ENCODE measurements around the gene SNX4. TPM values are rescaled to one million over a fixed set of nuclear protein-coding genes. Genes with fewer than 3 reads are reported as not detected.

SNX4 gene
- polyA plus RNA-seq, 1 donor from 2014 or later = 180 TPM

GRCh38 chr3:125437631-125438435 is 82.2 kb downstream of the SNX4 start:
- no peak overlapping the region for H3K27ac ChIP-seq (ENCODE audit: low read length)
- H3K79me2 ChIP-seq (replicated peaks; ENCODE audit: insufficient read depth, low read length) = no peaks in the 10 kb centered on the region
- H3K9me2 ChIP-seq (ENCODE audit: insufficient read depth, low read length) = no peaks in the 10 kb centered on the region
- TF ChIP-seq EP300 (conservative IDR thresholded peaks at IDR 0.05; ENCODE audit: poor library complexity, severe bottlenecking) = no peak
- no peak for TF ChIP-seq MXI1 (conservative IDR thresholded peaks at IDR 0.05; ENCODE audit: poor library complexity, severe bottlenecking)
- TF ChIP-seq, protein P1, sequence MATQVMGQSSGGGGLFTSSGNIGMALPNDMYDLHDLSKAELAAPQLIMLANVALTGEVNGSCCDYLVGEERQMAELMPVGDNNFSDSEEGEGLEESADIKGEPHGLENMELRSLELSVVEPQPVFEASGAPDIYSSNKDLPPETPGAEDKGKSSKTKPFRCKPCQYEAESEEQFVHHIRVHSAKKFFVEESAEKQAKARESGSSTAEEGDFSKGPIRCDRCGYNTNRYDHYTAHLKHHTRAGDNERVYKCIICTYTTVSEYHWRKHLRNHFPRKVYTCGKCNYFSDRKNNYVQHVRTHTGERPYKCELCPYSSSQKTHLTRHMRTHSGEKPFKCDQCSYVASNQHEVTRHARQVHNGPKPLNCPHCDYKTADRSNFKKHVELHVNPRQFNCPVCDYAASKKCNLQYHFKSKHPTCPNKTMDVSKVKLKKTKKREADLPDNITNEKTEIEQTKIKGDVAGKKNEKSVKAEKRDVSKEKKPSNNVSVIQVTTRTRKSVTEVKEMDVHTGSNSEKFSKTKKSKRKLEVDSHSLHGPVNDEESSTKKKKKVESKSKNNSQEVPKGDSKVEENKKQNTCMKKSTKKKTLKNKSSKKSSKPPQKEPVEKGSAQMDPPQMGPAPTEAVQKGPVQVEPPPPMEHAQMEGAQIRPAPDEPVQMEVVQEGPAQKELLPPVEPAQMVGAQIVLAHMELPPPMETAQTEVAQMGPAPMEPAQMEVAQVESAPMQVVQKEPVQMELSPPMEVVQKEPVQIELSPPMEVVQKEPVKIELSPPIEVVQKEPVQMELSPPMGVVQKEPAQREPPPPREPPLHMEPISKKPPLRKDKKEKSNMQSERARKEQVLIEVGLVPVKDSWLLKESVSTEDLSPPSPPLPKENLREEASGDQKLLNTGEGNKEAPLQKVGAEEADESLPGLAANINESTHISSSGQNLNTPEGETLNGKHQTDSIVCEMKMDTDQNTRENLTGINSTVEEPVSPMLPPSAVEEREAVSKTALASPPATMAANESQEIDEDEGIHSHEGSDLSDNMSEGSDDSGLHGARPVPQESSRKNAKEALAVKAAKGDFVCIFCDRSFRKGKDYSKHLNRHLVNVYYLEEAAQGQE (IDR thresholded peaks at IDR 0.05; ENCODE audit: borderline replicate concordance) = no peak
- no peak for TF ChIP-seq EZH2 (IDR thresholded peaks at IDR 0.05; ENCODE audit: borderline replicate concordance, insufficient read depth, low read length, poor library complexity, severe bottlenecking)
- TF ChIP-seq, protein P2, sequence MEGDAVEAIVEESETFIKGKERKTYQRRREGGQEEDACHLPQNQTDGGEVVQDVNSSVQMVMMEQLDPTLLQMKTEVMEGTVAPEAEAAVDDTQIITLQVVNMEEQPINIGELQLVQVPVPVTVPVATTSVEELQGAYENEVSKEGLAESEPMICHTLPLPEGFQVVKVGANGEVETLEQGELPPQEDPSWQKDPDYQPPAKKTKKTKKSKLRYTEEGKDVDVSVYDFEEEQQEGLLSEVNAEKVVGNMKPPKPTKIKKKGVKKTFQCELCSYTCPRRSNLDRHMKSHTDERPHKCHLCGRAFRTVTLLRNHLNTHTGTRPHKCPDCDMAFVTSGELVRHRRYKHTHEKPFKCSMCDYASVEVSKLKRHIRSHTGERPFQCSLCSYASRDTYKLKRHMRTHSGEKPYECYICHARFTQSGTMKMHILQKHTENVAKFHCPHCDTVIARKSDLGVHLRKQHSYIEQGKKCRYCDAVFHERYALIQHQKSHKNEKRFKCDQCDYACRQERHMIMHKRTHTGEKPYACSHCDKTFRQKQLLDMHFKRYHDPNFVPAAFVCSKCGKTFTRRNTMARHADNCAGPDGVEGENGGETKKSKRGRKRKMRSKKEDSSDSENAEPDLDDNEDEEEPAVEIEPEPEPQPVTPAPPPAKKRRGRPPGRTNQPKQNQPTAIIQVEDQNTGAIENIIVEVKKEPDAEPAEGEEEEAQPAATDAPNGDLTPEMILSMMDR (IDR thresholded peaks at IDR 0.05; ENCODE audit: poor library complexity, severe bottlenecking) = peak; percentile 93
- peak; percentile 98 for TF ChIP-seq SMC3 (conservative IDR thresholded peaks at IDR 0.05; ENCODE audit: poor library complexity)
- no peak for TF ChIP-seq TAF1 (IDR thresholded peaks at IDR 0.05; ENCODE audit: low read depth)
- TF ChIP-seq POLR2AphosphoS5 (IDR thresholded peaks at IDR 0.05) = no peak
- TF ChIP-seq RAD21 (conservative IDR thresholded peaks at IDR 0.05) = peak; percentile 92
- H3F3A ChIP-seq (ENCODE audit: insufficient read depth, low read length, poor library complexity, severe bottlenecking) = no peaks in the 10 kb centered on the region
- no peak overlapping the region for H2AFZ ChIP-seq (ENCODE audit: low read depth, low read length)
- H3K9ac ChIP-seq (ENCODE audit: low read length) = no peak overlapping the region
- H3K9me3 ChIP-seq (ENCODE audit: low read length) = peaks cover 2% of the 10 kb centered on the region
- H3K4me2 ChIP-seq (ENCODE audit: low read length) = no peak overlapping the region
- no peaks in the 10 kb centered on the region for H3K36me3 ChIP-seq (ENCODE audit: insufficient read depth, low read length)
- no peaks in the 10 kb centered on the region for H4K20me1 ChIP-seq (ENCODE audit: insufficient read depth)
- no peaks in the 10 kb centered on the region for H3K27me3 ChIP-seq (ENCODE audit: insufficient read depth, low read depth, low read length)
- no peak overlapping the region for H3K4me3 ChIP-seq (ENCODE audit: low read length)

DNA sequence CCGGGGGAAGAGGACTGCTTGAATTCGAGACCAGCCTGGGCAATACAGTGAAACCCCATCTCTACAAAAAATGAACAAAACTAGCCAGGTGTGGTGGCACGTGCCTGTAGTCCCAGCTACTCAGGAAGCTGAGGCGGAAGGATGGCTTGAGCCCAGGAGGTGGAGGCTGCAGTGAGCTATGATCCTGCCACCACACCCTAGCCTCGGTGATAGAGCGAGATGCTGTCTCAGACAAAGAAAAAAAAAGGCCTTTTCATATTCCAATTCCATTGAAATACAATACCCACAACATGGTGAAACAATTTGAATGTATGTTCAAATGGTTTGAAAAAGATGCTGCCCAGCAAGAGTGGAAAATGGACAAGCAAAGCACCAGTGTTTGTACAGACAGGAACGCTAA is 83.1 kb downstream of the SNX4 start:
- Histone ChIP-seq H4K20me1 (ENCODE audit: insufficient read depth) (no peaks in the 10 kb centered on the region), H3K9ac (ENCODE audit: low read length) (no peak overlapping the region), H2AFZ (ENCODE audit: low read depth, low read length) (no peak overlapping the region)

More for the DNA sequence above, 83.1 kb downstream of the SNX4 start:
- no peak overlapping the region for H3K27ac ChIP-seq (ENCODE audit: low read length)
- no peaks in the 10 kb centered on the region for H3F3A ChIP-seq (ENCODE audit: insufficient read depth, low read length, poor library complexity, severe bottlenecking)
- TF ChIP-seq EZH2 (IDR thresholded peaks at IDR 0.05; ENCODE audit: borderline replicate concordance, insufficient read depth, low read length, poor library complexity, severe bottlenecking) (no peak), MXI1 (conservative IDR thresholded peaks at IDR 0.05; ENCODE audit: poor library complexity, severe bottlenecking) (no peak), POLR2AphosphoS5 (IDR thresholded peaks at IDR 0.05) (no peak), TAF1 (IDR thresholded peaks at IDR 0.05; ENCODE audit: low read depth) (no peak), SMC3 (conservative IDR thresholded peaks at IDR 0.05; ENCODE audit: poor library complexity) (no peak), RAD21 (conservative IDR thresholded peaks at IDR 0.05) (no peak), EP300 (conservative IDR thresholded peaks at IDR 0.05; ENCODE audit: poor library complexity, severe bottlenecking) (no peak)
- TF ChIP-seq, protein P2 (IDR thresholded peaks at IDR 0.05; ENCODE audit: poor library complexity, severe bottlenecking) = no peak
- TF ChIP-seq, protein P1 (IDR thresholded peaks at IDR 0.05; ENCODE audit: borderline replicate concordance) = no peak
- H3K27me3 ChIP-seq (ENCODE audit: insufficient read depth, low read depth, low read length) = no peaks in the 10 kb centered on the region
- H3K79me2 ChIP-seq (replicated peaks; ENCODE audit: insufficient read depth, low read length) = no peaks in the 10 kb centered on the region
- H3K36me3 ChIP-seq (ENCODE audit: insufficient read depth, low read length) = no peaks in the 10 kb centered on the region
- H3K4me3 ChIP-seq (ENCODE audit: low read length) = no peak overlapping the region
- H3K4me2 ChIP-seq (ENCODE audit: low read length) = no peak overlapping the region
- no peaks in the 10 kb centered on the region for H3K9me2 ChIP-seq (ENCODE audit: insufficient read depth, low read length)
- no peaks in the 10 kb centered on the region for H3K9me3 ChIP-seq (ENCODE audit: low read length)
